Hepatocyte (in vitro differentiated cells): Measurements from ENCODE around the gene MTCH1. TPM values are rescaled to one million over a fixed set of nuclear protein-coding genes. Genes with fewer than 3 reads are reported as not detected.

Source experiments
- DNase-seq: peaks from one replicate; pipeline ENCODE4 v3.0.0-alpha.2; 2016; ENCODE audit warnings: low spot score
- H2AFZ ChIP-seq: fragments of 200-600 bp; sonication (generic); 2 replicates; pipeline ENCODE4 v1.6.0; 2016; ENCODE audit warnings: antibody characterized with exemption, mild to moderate bottlenecking
- H3K27ac ChIP-seq: fragments of 200-600 bp; sonication (generic); 2 replicates; pipeline ENCODE4 v1.5.1; 2016; ENCODE audit warnings: mild to moderate bottlenecking
- H3K27me3 ChIP-seq: fragments of 200-600 bp; sonication (generic); 2 replicates; pipeline ENCODE4 v1.6.1; 2016
- H3K36me3 ChIP-seq: fragments of 200-600 bp; sonication (generic); replicated peaks from 2 replicates; pipeline ENCODE4 v1.5.1; 2016; ENCODE audit warnings: low read depth; ENCODE audit not compliant: insufficient read depth
- H3K4me1 ChIP-seq: fragments of 200-600 bp; sonication (generic); 2 replicates; pipeline ENCODE4 v1.5.1; 2016; ENCODE audit warnings: mild to moderate bottlenecking, moderate library complexity; ENCODE audit not compliant: insufficient read depth
- H3K4me2 ChIP-seq: fragments of 200-600 bp; sonication (generic); 2 replicates; pipeline ENCODE4 v1.6.0; 2016
- H3K4me3 ChIP-seq: fragments of 200-600 bp; sonication (generic); 2 replicates; pipeline ENCODE4 v1.5.1; 2016; ENCODE audit warnings: mild to moderate bottlenecking
- H3K79me2 ChIP-seq: fragments of 200-600 bp; sonication (generic); 2 replicates; pipeline ENCODE4 v1.6.0; 2017; ENCODE audit warnings: mild to moderate bottlenecking
- H3K9me2 ChIP-seq: fragments of 200-600 bp; sonication (generic); replicated peaks from 2 replicates; pipeline ENCODE4 v1.6.0; 2017; ENCODE audit warnings: mild to moderate bottlenecking; ENCODE audit not compliant: insufficient read depth
- H3K9me3 ChIP-seq: fragments of 200-600 bp; sonication (generic); 2 replicates; pipeline ENCODE4 v1.5.1; 2016; ENCODE audit warnings: low read depth, mild to moderate bottlenecking
- H4K20me1 ChIP-seq: fragments of 200-600 bp; sonication (generic); 2 replicates; pipeline ENCODE4 v1.6.0; 2016; ENCODE audit warnings: mild to moderate bottlenecking; ENCODE audit not compliant: insufficient read depth, poor library complexity, severe bottlenecking
- EZH2 ChIP-seq: fragments of 200-600 bp; sonication (generic); IDR thresholded peaks from 2 replicates; pipeline ENCODE4 v1.6.1; 2016; ENCODE audit warnings: antibody characterized with exemption, mild to moderate bottlenecking, borderline replicate concordance
- EZH2phosphoT487 ChIP-seq: fragments of 200-600 bp; sonication (generic); IDR thresholded peaks from one replicate; pipeline ENCODE4 v1.6.1; 2018; ENCODE audit warnings: antibody characterized with exemption, mild to moderate bottlenecking, low read depth, moderate library complexity; ENCODE audit not compliant: unreplicated experiment, severe bottlenecking
- WGBS: methylation state at CpG from one replicate; pipeline ENCODE4 v1.1.6; 2016; ENCODE audit warnings: low lambda C conversion rate; ENCODE audit errors: missing lambda C conversion rate; 5-methylcytosine and 5-hydroxymethylcytosine counted together
- polyA plus RNA-seq: library from polyadenylated mRNA; unstranded; fragments of >200 nt; fragmentation: Nextera tagmentation; extraction: Ambion mirVana; gene quantifications from 2 replicates; pipeline ENCODE4 v1.2.1, GENCODE V29; 2016
- total RNA-seq: library from RNA; depleted of rRNA; stranded (reverse); fragments of >200 nt; gene quantifications from 2 replicates; pipeline ENCODE4 v1.2.3, GENCODE V29; 2014
- TF ChIP-seq, protein P1 (sequence below): fragments of 200-600 bp; sonication (generic); IDR thresholded peaks from 2 replicates; pipeline ENCODE4 v1.5.1; 2016; ENCODE audit warnings: antibody characterized with exemption, mild to moderate bottlenecking; ENCODE audit not compliant: poor library complexity

Gene MTCH1
- total and polyA plus RNA-seq, 2 experiments from 2014 or later = 203 to 395 TPM

- H2AFZ ChIP-seq = no peak overlapping the region
- WGBS = 95% methylated on average over 14 of the region's 14 CpGs
- H4K20me1 ChIP-seq = no peaks in the 10 kb centered on the region
- TF ChIP-seq EZH2phosphoT487 (no peak), EZH2 (no peak)
- TF ChIP-seq, protein P1, sequence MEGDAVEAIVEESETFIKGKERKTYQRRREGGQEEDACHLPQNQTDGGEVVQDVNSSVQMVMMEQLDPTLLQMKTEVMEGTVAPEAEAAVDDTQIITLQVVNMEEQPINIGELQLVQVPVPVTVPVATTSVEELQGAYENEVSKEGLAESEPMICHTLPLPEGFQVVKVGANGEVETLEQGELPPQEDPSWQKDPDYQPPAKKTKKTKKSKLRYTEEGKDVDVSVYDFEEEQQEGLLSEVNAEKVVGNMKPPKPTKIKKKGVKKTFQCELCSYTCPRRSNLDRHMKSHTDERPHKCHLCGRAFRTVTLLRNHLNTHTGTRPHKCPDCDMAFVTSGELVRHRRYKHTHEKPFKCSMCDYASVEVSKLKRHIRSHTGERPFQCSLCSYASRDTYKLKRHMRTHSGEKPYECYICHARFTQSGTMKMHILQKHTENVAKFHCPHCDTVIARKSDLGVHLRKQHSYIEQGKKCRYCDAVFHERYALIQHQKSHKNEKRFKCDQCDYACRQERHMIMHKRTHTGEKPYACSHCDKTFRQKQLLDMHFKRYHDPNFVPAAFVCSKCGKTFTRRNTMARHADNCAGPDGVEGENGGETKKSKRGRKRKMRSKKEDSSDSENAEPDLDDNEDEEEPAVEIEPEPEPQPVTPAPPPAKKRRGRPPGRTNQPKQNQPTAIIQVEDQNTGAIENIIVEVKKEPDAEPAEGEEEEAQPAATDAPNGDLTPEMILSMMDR = no peak
- no peak overlapping the region for H3K4me3 ChIP-seq
- H3K27me3 ChIP-seq = no peaks in the 10 kb centered on the region
- no peaks in the 10 kb centered on the region for H3K9me3 ChIP-seq
- no peak overlapping the region for H3K4me2 ChIP-seq
- H3K79me2 ChIP-seq = no peaks in the 10 kb centered on the region
- H3K36me3 ChIP-seq = no peaks in the 10 kb centered on the region
- H3K27ac ChIP-seq = no peak overlapping the region
- no peaks in the 10 kb centered on the region for H3K9me2 ChIP-seq
- no peaks in the 10 kb centered on the region for H3K4me1 ChIP-seq
- no peak for DNase-seq
Measured at GRCh38 chr6:36969240-36969691, 16.7 kb downstream of the MTCH1 start.

DNA sequence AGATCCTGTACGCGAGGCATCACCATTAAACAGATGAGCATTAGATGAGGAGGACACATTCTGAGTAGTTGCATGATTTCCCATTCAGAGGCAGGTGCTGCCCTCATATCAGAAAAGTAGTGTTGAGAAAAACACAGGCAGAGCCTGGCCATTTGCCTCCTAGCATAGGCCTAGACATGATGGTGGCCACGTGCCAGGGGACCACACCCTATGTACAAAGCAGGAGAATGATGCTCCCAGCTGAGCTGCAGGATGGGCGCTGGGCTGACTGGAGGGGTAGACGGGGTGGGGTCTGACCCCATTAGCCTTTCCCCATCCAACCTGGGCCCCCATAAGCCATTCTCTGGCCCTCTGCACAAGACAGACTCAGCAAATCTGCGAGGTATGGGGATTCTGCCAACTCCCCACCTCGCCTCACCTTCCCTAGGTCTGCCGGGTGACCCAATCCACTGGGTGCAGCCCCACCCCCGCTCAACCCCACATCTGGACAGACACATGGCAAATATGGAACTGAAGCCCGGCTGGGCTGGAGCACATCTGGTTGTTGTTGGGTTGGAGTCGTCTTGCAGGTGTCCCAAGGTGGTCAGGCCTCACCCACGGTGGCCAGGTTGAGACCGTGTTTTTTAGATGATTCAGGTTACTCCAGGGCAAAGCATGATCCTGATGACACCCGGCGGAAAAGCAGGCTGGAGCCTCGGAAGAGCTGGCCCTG, 17.6 kb downstream of the MTCH1 start:
- Histone ChIP-seq H3K36me3 (no peaks in the 10 kb centered on the region), H3K27me3 (no peaks in the 10 kb centered on the region), H3K79me2 (no peaks in the 10 kb centered on the region), H3K4me1 (no peaks in the 10 kb centered on the region), H3K4me2 (no peak overlapping the region), H3K4me3 (no peak overlapping the region), H4K20me1 (no peaks in the 10 kb centered on the region), H3K27ac (no peak overlapping the region), H3K9me3 (no peaks in the 10 kb centered on the region), H3K9me2 (no peaks in the 10 kb centered on the region), H2AFZ (no peak overlapping the region)
- TF ChIP-seq EZH2phosphoT487 (no peak), EZH2 (no peak)
- TF ChIP-seq, protein P1 = no peak
- no peak for DNase-seq
- WGBS = 94% methylated on average over 16 of the region's 16 CpGs

DNA sequence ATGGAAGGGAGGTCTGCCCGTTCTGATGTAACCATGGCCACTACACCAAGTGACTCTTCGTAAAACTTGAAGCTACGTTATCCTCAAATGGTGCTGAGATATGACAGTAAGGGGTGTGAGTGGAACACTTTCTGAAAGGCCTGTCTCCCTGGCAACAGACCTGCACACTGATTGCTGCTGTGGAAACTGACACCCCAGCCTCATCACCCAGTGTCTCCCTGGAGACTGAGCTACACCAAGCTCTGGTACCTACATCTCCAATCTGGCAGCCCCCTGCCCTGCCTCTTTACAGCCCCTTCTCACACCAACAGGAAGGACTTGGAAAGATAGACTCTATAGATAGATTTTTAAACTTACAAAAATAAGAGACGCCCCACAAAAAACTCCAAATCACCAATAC, 18.2 kb downstream of the MTCH1 start:
- Histone ChIP-seq H4K20me1 (no peaks in the 10 kb centered on the region), H3K36me3 (no peaks in the 10 kb centered on the region), H3K4me1 (no peaks in the 10 kb centered on the region), H3K4me3 (no peak overlapping the region), H2AFZ (no peak overlapping the region), H3K4me2 (no peak overlapping the region), H3K9me3 (no peaks in the 10 kb centered on the region), H3K27me3 (no peaks in the 10 kb centered on the region), H3K9me2 (no peaks in the 10 kb centered on the region), H3K79me2 (no peaks in the 10 kb centered on the region), H3K27ac (no peak overlapping the region)
- 95% methylated on average over 4 of the region's 4 CpGs for WGBS
- DNase-seq = no peak
- no peak for TF ChIP-seq EZH2phosphoT487
- TF ChIP-seq, protein P1 = no peak
- no peak for TF ChIP-seq EZH2
